Ovary (tissue), 3 donors: ENCODE data around the gene LRP1B.

ENCODE experiments used
- EP300 ChIP-seq: sonication (generic); formaldehyde crosslinking; IDR thresholded peaks from one replicate; pipeline ENCODE4 v1.6.1; 2017; ENCODE audit warnings: antibody characterized with exemption
- TF ChIP-seq, protein P1 (sequence below), 3 donors: fragments of 450-650 bp in 2 of 3; fragments of 200-600 bp in 1 of 3; IDR thresholded peaks; one replicate each; pipeline versions ENCODE4 v1.5.1 to v1.8.0; 2016 to 2022; ENCODE audit warnings: antibody characterized with exemption in 3 of 3, mild to moderate bottlenecking in 1 of 3
- donor health status: DM: no; HTN: no; CAD: no.

DNA sequence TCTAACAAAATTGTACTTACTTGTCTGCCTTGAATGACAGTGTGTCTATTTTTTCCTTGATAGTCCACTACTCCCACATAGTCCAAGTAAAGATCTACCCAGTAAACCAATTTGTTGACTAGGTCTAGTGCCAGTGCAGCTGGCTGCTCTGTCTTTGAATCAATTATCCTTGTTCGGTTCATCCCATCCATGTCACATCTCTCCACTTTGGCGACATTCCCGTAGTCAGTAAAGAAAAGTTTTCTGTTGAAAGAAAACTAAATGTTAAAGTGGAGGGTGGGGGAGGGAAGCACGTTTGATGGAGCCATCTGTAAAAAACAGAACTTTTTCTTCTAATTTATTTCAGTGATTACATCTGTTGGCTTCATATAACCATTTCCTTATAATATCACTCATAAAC, 1068.8 kb downstream of the LRP1B start:
- TF ChIP-seq, protein P1, sequence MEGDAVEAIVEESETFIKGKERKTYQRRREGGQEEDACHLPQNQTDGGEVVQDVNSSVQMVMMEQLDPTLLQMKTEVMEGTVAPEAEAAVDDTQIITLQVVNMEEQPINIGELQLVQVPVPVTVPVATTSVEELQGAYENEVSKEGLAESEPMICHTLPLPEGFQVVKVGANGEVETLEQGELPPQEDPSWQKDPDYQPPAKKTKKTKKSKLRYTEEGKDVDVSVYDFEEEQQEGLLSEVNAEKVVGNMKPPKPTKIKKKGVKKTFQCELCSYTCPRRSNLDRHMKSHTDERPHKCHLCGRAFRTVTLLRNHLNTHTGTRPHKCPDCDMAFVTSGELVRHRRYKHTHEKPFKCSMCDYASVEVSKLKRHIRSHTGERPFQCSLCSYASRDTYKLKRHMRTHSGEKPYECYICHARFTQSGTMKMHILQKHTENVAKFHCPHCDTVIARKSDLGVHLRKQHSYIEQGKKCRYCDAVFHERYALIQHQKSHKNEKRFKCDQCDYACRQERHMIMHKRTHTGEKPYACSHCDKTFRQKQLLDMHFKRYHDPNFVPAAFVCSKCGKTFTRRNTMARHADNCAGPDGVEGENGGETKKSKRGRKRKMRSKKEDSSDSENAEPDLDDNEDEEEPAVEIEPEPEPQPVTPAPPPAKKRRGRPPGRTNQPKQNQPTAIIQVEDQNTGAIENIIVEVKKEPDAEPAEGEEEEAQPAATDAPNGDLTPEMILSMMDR (IDR thresholded peaks at IDR 0.05), result no peak
- no peak for TF ChIP-seq EP300
